MM.1S (cell line): ENCODE measurements around the gene ALKBH5.

Source experiments
- EZH2 ChIP-seq: fragments of 300-600 bp; sonication (generic); optimal IDR thresholded peaks from 2 replicates; pipeline ENCODE3; 2017; ENCODE audit warnings: low read depth, mild to moderate bottlenecking, antibody characterized with exemption, low read length, mixed read lengths
- TF ChIP-seq, protein P1 (sequence below): fragments of 300-600 bp; sonication (generic); IDR thresholded peaks from 2 replicates; pipeline ENCODE4 v1.5.1; 2016; ENCODE audit warnings: antibody characterized with exemption, low read length, mixed read lengths

DNA sequence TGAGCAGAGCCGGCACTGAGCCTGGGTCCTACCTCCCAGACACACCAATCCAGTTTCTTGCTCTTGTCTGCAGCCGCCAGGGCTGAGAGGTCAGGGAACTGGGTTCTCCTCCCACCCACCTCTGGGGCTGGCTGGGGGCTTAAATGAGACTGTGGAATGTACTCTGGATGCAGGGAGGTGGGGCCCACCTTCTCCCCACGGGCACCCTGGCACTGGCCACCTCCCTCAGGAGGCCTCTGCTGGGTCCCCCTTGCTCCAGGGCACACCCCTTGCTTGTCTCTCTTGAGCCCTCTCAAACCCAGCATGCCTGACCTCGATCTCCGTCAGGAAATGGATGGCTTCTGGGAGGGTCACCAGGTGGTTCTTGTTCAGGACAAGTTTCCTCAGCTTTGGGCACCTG is 68.5 kb downstream of the ALKBH5 start:
- TF ChIP-seq EZH2, result no peak
- TF ChIP-seq, protein P1, sequence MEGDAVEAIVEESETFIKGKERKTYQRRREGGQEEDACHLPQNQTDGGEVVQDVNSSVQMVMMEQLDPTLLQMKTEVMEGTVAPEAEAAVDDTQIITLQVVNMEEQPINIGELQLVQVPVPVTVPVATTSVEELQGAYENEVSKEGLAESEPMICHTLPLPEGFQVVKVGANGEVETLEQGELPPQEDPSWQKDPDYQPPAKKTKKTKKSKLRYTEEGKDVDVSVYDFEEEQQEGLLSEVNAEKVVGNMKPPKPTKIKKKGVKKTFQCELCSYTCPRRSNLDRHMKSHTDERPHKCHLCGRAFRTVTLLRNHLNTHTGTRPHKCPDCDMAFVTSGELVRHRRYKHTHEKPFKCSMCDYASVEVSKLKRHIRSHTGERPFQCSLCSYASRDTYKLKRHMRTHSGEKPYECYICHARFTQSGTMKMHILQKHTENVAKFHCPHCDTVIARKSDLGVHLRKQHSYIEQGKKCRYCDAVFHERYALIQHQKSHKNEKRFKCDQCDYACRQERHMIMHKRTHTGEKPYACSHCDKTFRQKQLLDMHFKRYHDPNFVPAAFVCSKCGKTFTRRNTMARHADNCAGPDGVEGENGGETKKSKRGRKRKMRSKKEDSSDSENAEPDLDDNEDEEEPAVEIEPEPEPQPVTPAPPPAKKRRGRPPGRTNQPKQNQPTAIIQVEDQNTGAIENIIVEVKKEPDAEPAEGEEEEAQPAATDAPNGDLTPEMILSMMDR, result no peak
